Activated CD4-positive, alpha-beta T cell treated with anti-CD3 and anti-CD28 coated beads, Interleukin-2, amount 50 U/mL, for 24 hours (primary cell): ENCODE measurements around the gene GAS7.

Source experiments
- DNase-seq, 2 donors: peaks; one replicate each; pipeline ENCODE4 v3.0.0-alpha.2; 2020; ENCODE audit warnings: low read depth in 1 of 2, low spot score in 1 of 2

Gene GAS7

DNA sequence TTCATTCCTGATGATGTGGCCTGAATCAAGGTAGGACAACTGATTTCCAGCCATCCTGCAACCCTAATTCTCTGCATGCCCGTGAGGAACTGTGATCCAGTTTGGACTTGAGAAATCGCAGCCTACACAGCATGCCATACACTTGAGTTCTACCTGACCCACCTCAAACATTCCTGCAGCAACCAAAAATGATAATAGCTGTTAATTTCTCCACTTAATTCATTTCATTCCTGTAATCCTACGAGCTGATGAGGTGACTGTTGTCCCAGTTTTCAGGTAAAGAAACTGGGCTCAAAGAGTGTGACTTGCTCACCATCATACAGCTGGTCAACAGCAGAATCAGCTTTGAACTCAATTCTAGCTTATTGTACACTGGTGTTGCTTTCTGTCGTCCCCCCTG, 2.2 kb upstream of the GAS7 start:
- no peak for DNase-seq

DNA sequence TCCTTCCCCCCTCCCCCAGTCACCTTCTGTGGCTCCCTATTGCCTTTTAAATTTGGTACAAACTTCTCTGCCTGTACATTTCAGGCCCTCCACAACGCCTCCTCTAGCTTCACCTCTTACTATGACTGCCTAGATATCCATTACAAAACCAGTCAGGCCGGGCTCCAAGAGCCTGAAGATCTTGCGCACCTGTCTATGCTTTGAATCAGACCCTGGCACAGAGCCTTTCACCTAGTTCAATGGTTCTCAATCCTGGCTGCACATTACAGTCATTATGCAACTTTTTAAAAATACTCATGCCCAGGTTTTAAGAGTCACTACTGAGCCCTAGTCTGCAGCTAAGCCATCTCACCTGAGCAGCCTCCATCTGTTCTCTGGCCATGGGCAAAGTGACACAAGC, 1.6 kb upstream of the GAS7 start:
- DNase-seq: no peak

DNA sequence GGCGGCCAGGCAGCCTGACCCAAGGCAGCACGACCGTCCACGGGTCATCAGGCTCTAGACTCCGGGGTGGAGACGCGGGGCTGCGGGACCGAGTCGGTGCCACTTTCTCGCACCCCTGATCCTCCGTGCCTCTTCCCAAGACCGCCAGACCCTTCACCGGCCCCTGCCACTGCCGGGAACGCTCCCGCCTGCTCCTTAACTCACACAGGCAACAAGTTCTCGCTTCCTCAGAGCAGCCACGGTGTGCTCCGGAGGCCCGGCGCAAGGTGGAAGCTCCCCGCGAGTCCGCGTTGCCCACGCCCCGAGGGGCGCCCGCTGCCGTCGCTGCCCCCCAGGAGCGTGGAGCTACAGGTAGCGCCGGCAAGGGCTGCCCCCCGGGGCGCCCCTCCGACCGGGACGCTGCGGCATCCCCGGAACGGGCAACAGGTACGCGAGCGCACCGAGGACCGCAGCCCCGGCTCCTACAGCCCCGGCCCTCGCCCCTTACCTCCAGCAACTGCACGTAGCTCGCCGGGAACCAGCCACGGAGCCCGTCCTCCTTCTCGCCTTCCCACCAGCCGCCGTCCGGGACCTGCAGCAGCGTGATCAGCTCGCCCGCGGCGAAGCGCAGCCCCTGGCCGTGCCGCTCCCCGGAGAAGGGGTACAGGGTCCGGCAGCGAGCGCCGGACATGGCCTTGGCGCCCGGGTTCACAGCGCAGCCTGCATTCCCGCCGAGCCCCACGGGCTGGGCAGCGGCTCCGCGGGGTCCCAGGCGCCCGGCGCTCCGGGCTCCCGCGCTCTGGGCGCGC, 491 bp downstream of the GAS7 start:
- no peak for DNase-seq

DNA sequence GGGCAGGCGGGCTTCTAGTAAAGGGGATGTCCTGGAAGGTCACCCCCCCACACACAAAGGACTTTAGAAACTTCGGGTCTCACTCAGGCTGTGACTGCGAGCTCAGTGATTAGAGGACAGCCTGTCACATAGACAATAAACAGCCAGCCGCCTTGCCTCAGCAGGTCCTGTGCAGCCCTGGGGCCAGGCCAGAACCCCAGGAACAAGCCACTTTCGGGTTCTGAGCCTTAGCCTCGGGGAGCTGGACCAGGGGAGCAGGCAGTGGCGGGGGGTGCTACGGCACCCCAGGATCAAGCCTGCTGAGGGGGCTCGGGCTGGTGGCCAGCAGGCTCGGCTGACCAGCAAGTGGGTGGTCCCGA, 1.1 kb downstream of the GAS7 start:
- DNase-seq: no peak

DNA sequence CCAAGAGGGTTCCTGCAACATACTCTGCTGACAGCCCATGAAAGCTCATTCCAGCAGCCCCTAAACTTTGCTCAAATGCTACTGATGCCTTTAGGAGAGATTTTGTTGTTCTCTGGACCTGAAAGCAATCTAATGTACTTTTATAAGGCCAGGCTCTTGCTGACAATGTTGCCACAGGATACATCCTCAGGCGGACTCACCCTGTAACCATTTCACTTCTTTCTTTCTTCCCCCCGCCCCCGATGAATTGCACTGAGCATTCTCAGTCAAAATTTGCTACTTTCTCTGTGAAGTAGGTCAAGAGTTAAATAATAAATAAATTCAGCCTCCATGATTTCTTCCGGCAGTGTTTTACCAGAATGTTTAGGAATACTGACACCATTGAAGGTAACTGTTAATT, 1.5 kb downstream of the GAS7 start:
- DNase-seq: no peak

DNA sequence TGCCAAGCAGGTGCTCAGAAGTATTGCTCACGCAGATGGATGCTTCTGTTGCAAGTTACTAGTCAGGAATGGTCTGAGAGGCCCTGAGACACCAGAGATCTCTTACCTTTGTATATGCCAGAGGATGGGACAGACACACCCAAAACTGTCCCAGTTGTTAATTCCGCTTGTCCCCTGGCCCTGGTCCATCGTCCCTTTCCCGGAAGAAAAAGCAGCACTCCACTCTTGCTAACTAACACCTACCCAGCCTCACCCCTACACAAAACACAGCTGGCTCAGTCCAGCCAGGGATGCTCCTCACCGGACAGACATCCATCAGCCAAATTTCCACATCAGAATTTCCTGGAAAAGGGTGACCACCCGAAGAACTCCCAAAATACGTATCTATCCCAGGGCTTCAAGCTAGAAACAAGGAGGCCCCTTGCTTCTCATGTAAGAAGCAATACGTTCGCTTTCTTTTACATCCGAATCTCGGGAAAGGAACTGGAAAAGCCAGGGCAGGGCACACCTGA, 2.0 kb downstream of the GAS7 start:
- no peak for DNase-seq

DNA sequence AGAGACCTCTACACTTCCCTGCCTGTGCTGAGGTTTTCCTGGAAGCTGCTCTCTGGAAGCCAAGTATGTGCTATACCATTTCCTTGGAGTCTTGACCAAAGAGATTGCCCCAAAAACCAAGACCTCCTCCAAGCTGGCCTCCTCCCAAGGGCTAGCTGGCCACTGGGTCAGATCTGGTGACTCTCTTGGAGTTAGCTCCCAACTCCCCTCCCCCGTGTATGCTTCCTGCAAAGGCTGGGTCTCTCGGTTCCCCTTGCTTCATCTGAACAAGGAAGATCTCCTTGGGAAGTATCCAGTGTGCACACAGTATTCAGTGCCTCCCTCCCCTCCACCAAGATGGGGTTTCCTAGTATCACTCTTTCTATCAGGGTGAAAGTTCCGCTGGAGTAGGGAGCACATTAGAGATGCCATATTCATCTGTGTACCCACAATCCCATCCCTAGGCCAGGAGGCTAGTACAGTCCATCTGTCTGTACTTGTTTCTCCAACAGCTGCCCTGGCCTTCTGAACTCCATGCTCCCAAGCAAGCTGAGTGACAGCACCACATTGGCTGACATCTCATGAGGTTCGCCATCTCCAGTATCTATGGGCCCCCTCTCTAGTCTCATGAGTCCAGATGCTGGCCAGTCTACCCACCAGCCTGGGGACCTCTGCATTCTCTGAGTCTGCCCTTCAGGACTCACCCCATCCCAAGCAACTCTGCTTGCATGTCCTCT, 3.2 kb downstream of the GAS7 start:
- no peak for DNase-seq

DNA sequence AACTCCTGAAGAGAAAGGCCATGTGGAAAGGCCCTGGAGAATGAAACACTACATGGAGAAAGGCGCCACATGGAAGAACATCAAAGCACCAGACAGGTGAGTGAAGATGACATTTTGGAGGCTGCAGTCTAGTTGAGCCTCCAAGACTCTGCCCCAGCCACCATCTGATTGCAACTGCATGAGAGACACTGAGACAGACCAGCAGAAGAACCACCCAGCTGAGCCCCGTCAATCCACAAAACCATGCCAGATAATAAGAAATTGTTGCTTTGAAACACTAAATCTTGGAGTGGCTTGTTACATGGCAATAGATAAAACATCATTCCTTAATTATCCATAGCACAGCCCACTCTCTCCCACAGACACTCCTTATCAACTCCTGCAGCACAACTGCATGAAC, 4.8 kb downstream of the GAS7 start:
- DNase-seq: no peak

DNA sequence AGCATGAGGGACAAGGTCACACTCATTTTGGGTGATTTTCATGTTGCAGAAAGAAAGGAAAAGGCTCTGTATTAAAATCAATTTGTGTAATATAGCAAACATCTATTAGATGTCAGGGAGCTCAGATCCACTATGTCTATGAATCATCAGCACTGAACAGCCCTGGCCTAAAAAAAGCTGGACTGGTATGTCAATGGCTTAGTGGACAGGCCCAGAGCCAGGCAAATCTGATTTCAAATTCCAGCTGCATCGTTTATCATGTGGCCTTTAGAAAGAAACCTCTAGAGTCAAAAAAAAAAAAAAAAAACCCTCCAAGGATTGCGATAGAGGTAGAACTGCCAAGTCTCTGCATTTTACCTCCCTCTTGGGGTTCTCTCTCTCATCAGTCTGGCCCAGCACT, 5.4 kb downstream of the GAS7 start:
- no peak for DNase-seq

DNA sequence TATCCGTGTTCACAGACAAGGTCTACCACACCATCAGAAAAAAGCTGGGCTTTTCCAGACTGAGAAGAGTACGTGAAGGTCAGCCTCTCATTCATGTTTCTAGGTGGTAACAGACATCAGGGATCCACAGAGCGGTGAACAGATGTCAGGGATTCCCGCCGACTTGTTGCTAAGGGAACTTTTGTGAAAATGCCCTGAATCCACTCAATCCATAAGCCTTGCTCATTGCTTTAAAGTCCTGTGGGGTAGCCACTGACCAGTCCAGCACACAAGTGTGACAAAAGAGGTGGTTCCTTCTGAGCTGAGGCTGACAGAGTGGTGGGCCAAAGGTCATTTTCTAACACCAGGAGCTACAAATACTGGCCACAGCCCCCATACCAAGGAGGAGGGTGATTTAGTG, 5.9 kb downstream of the GAS7 start:
- DNase-seq: no peak

DNA sequence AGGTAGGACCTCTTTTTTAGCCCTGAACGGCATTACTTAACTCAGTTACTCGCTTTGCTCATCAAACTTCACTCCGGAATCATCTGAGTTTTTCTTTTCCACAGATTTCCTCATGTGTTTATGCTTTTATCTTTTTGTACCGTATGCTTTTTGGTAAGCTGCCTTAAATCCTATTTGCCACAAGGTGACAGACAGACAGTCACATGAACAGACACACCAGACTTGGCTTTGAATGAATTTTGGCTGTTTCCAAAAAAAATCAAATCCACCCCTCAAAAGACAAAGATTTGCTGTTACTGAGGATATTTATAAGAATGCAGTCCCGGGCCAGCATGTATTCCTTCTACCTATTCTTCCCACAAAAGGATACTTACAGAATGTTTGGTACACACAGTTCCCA, 10.9 kb downstream of the GAS7 start:
- no peak for DNase-seq

DNA sequence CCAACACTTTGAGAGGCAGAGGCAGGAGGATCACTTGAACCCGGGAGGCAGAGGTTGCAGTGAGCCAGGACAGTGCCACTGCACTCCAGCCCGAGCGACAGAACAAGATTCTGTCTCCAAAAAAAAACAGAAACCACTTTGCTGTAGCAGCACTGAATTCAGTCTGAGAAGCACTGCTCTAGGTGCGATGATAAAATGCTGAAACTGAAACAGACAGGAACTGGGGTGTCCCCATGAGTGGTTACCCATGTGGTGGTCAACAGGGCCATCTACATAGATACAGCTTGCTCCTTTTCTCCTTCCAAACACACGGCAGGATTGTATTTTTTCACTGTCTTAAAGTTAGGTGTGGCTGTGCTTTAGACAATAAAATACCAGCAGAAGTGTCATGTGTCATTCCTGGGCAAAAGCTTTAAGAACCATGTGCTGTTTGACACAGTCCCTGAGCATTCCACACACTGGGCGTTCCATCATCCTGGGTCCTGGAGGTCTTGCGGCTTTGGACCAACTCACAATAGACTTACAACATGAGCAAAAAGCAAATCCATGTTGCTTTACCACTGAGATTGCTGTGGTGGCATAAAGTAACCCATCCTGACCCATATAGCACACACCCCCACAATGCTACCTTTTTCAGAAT, 11.5 kb downstream of the GAS7 start:
- DNase-seq: no peak

DNA sequence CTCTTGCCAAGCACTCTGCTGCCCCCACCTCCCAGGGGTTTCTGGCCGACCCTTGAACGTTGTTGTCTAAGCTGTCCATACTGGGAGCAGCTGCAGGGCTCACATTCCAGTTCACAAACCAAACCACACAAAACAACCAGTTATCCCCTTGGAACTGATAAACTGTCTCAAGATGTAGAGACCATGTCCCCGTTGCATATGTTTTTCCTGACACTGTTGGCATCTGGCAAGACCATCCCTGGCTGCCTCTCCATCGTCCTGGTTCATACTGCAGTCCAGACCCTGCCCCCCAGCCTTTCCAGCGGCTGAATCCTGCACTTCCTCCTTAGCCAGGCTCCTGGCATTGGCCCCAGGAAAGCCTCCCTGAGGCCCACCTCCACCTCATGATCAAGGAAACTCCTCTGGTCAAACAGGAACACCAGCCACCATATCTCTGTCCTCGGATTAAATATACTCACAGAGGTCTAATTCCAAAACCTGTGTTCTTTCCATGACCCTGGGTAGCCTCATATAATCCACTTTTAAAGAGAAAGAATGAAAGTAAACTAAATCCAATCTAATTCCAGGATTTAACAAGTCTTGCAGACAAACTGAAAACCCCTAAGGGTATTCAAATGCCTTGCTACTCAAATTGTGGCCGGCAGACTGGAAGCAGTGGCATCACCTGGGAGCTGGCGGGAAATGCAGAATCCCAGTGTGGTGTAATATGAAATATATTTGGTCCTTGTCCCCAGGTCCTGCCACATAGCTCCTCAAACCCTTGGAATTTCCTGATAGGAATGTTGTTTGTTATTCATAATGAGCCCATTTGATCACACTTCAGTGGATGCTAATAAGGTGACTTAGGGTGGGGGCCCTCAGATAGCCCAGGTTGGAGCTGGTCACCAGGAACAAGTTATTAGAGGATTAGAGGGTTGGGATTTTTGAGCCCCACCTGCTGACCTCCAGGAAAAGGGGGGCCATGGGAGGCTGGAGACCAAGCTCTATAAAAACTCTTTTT, 14.2 kb downstream of the GAS7 start:
- no peak for DNase-seq

DNA sequence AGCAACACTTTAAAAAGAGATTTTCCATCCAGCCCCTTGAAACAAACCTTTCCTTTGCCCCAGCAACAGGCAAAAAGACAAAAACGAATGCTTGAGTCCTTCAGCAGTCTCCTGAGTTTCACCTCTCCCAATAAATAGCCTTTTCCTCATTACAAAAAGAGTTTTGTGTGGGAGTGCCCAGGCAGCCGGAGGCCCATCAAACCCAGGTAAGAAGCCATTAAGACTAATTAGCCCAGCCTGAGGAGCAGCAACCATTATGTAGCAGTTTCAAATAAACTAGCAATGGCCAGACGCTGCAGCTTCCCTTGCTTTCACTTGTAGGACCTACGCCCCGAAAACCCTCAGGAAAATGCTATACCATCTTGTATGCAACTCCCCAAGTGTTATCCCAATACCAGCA, 15.6 kb downstream of the GAS7 start:
- DNase-seq: no peak

DNA sequence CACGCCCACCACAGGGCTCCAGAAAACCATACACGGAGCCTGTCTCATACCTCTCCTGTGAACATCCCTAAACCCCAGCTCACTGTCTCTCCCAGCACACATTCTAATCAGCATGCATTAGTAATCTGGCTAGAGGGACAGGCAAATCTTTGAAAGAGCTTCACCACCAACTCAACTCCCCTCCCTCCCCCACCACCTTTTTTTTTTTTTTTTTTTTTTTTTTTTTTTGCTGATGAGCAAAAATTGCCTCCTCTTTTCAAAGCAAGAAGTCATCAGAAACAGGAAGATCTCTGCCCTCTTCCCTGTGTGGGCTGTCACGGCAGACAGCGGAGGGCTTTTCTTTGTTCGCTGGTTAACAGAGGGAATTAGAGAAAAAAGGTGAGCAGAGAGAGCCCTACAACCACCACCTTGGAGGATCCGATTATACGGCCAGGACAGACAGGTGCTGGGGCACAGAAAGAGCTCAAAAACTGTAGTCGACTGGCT, 19.9 kb downstream of the GAS7 start:
- no peak for DNase-seq

DNA sequence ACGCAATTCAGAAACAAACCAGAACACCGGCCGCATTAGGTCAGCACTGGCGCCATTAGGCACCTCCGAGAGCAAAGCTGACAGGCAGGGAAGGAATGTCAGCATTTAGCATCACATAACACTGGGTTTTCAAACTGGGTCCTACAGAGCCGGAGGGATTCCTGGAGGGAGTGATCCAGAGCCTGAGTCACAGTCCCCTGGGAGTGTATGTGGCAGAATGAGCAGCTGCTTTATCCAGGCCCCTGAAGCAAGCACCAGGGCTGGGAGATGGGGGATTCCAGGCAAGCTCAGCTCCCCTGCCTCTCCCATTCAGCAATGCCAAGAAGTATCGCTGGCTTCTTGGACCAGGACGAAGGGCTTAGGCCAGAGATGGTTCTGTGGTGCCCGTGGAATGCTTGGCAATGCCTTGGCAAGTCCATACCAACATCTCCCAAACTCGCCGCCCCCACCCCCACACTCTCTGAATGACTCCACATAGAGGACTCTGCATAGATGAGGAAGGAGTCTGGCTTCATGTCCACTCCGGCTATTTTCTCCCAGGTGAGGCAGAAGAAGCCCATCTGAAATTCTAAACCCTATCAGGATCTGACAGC, 20.4 kb downstream of the GAS7 start:
- no peak for DNase-seq

DNA sequence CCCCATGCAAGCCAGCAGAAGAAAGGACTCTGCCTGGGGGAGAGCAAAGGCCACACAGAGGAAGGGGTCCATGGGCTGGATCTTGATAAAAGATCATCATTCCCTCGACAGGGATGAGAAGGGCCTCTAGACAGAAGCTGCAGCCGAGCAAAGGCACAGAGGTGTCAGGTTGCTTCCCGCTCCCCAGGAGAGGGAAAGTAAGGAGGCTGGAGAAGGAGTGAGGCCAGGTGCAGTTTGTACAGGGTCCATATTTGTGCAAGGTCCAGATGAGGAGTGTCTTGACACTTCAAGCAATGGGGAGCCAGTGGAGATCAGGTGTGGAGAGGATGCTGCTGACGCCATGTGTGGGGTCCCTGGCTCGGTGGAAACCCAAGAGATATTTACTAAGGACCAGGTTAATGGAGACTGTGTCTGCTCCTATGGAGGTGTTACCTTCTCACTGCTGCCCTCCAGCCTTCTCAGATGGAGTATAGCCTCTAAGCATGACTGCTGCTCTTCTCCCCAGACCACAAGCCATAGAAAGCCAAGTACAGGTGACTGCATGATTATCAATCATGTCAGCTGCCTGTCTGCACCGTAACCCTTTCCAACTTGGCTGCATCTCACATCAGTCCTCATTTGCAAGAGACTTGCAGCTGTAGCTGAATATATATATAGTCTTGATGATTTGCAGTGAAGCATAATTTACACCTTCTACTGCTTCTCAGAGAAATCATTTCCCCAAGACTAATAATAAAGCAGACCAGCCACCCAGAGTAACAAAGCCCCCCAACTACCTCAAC, 21.1 kb downstream of the GAS7 start:
- DNase-seq: no peak

DNA sequence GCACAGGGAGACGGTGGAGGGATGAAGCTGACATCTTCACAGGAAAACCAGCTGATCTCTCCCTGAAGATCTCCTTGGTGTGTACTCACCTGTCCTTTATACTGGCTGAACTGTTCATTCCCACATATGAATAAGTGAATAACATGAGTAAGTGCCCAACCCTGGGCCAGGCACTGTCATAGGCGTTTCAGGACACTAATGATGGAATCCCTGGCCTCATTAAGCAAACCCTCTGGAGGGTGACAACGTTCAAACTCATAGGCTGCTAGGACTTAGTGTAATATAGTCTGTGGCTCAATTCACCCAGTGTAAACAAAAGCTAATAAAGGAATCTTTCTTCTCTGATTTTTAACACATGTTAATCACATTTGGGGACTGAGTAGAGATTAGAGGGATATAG, 24.5 kb downstream of the GAS7 start:
- DNase-seq: no peak

DNA sequence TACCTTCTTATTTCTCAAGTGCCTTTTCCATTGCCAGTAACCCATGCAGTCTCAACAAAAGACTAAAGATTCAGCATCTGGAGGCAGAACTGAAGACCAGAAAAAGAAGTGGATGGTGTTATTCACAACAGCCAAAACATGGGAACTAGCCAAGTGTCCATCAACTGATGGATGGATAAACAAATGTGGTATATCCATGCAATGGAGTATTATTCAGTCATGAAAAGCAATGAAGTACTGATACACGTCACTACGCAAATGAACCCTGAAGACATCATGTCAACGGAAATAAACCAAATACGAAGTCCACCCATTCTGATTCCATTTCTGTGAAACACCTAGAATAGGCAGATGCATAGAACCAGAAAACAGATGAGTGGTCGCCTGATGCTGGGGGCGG, 25.6 kb downstream of the GAS7 start:
- no peak for DNase-seq

DNA sequence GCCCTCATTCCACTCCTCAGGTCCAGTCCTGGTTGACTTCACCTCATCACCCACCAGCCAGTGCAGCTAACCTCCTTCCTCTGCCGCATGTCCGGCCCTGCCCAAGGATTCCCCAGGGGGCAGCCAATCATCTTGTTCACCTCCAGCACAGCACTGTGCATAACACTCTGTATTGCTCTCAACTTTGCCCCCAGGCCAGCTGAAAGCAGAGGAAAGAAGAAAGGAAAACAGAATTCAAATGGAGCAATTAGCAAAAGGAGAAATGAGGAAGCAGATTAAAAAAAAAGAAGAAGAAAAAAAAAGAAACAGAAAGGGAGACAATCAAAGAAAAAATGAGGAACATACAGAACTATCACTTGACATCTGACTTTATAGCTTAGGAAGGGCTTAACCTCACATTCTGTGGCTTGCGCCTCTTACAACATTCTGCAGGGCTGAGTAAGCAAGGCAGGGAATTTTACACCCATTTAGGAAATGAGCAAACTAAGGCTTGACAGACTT, 26.1 kb downstream of the GAS7 start:
- DNase-seq: no peak
